Endodermal cell (in vitro differentiated cells): ENCODE data around the gene TNRC6B. TPM values are rescaled to one million over a fixed set of nuclear protein-coding genes. Genes with fewer than 3 reads are reported as not detected.
"Not testable (repeated sequence)": the region's sequence is repeated elsewhere in the genome, so short reads cannot be mapped to it uniquely, and the experiment has no call there.

Experiments
- DNase-seq: peaks from one replicate; pipeline ENCODE4 v3.0.0-alpha.2; 2017
- H3K27ac ChIP-seq: 2 replicates; pipeline ENCODE4 v1.5.1; 2013; ENCODE audit warnings: mild to moderate bottlenecking, low read depth, low read length, moderate library complexity
- H3K27me3 ChIP-seq: 2 replicates; pipeline ENCODE4 v1.6.1; 2013; ENCODE audit warnings: mild to moderate bottlenecking, low read length, moderate library complexity; ENCODE audit not compliant: insufficient read depth, control insufficient read depth, poor library complexity, severe bottlenecking
- H3K36me3 ChIP-seq: 2 replicates; pipeline ENCODE4 v1.7.0; 2013; ENCODE audit warnings: mild to moderate bottlenecking, low read length, moderate library complexity; ENCODE audit not compliant: control insufficient read depth, insufficient read depth
- H3K4me1 ChIP-seq: one replicate; pipeline ENCODE4 v1.7.0; 2013; ENCODE audit warnings: low read length; ENCODE audit not compliant: control insufficient read depth, insufficient read depth
- H3K4me3 ChIP-seq: 2 replicates; pipeline ENCODE4 v1.5.1; 2013; ENCODE audit warnings: mild to moderate bottlenecking, low read length, moderate library complexity
- H3K9ac ChIP-seq: 2 replicates; pipeline ENCODE4 v1.6.1; 2013; ENCODE audit warnings: mild to moderate bottlenecking, low read length, moderate library complexity; ENCODE audit not compliant: poor library complexity, severe bottlenecking; ENCODE audit errors: extremely low read depth
- H3K9me3 ChIP-seq: 2 replicates; pipeline ENCODE4 v1.6.1; 2013; ENCODE audit warnings: mild to moderate bottlenecking, low read length, moderate library complexity; ENCODE audit not compliant: control insufficient read depth
- H3K27ac Mint-ChIP-seq: 2 replicates; pipeline ENCODE4 v1.8.0; 2020; ENCODE audit warnings: mixed read lengths
- H3K27me3 Mint-ChIP-seq: 2 replicates; pipeline ENCODE4 v1.8.0; 2021; ENCODE audit warnings: mild to moderate bottlenecking, mixed read lengths; ENCODE audit not compliant: insufficient read depth
- H3K36me3 Mint-ChIP-seq: 2 replicates; pipeline ENCODE4 v1.8.0; 2020; ENCODE audit warnings: low read depth, mixed read lengths
- H3K4me1 Mint-ChIP-seq: 2 replicates; pipeline ENCODE4 v1.8.0; 2020; ENCODE audit warnings: mixed read lengths
- H3K4me3 Mint-ChIP-seq: 2 replicates; pipeline ENCODE4 v1.8.0; 2020; ENCODE audit warnings: mild to moderate bottlenecking, moderate library complexity, mixed read lengths
- H3K9me3 Mint-ChIP-seq: 2 replicates; pipeline ENCODE4 v1.8.0; 2020; ENCODE audit warnings: mild to moderate bottlenecking, mixed read lengths
- CTCF ChIP-seq: fragments of 200-600 bp; sonication (generic); conservative IDR thresholded peaks from 2 replicates; pipeline ENCODE4 v1.5.0; 2021; ENCODE audit warnings: antibody characterized with exemption, mild to moderate bottlenecking
- WGBS, 2 experiments: methylation state at CpG; one replicate each; pipeline versions ENCODE4 v1.1.5 to v1.1.7; 2013; ENCODE audit warnings: missing lambda C conversion rate in 2 of 2, mixed read lengths in 1 of 2; ENCODE audit not compliant: insufficient coverage in 1 of 2, insufficient read length in 1 of 2; 5-methylcytosine and 5-hydroxymethylcytosine counted together
- total RNA-seq, 2 donors: library from RNA; stranded (reverse); fragmentation: NEBNext Ultra II Directional in 1 of 2; extraction: Animal tissue kit (Norgen Biotek cat#: 25700) in 1 of 2; gene quantifications; 2 replicates in 1 of 2; 3 replicates in 1 of 2; pipeline ENCODE4 v1.2.1, GENCODE V29; 2021

The TNRC6B gene
- total RNA-seq, 2 donors from 2014 or later, result 57.5 to 62.5 TPM

- 94 to 96% methylated on average over 3 to 4 of the region's 4 CpGs for WGBS, 2 experiments
- no peak overlapping the region for H3K4me3 Mint-ChIP-seq
- Histone ChIP-seq H3K27me3 (no peaks in the 10 kb centered on the region), H3K9ac (no peak overlapping the region), H3K4me3 (no peak overlapping the region), H3K27ac (no peak overlapping the region), H3K9me3 (no peaks in the 10 kb centered on the region), H3K36me3 (no peaks in the 10 kb centered on the region), H3K4me1 (no peaks in the 10 kb centered on the region)
- H3K4me1 Mint-ChIP-seq, result peaks cover 11% of the 10 kb centered on the region
- peaks cover 8% of the 10 kb centered on the region for H3K9me3 Mint-ChIP-seq
- no peak for DNase-seq
- peaks cover 14% of the 10 kb centered on the region for H3K36me3 Mint-ChIP-seq
- TF ChIP-seq CTCF, result no peak
- no peaks in the 10 kb centered on the region for H3K27me3 Mint-ChIP-seq
- no peak overlapping the region for H3K27ac Mint-ChIP-seq
Observed at GRCh38 chr22:40157330-40157945, 20.3 kb upstream of the TNRC6B start.

DNA sequence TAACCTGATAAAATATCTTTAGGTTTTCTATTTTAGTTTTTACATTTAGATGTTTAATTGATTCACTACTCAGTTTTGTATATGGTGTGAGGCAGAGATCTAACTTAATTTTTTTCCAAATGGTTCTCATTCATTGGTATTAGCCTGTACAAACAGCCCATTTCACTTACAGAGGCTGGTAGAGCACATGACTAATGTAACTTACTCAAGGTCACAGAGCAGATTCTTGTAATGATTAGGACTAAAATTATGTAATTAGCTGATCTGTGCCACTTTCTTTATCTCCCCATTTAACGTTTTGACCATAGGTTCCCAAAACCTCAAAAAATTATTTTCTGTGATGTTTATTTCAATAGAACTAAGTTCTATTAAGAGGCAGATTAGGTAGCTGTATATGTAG lies 16.5 kb upstream of the TNRC6B start:
- TF ChIP-seq CTCF, result no peak
- Mint-ChIP-seq H3K27ac (no peak overlapping the region), H3K4me1 (peaks cover 3% of the 10 kb centered on the region), H3K9me3 (peaks cover 11% of the 10 kb centered on the region), H3K27me3 (no peaks in the 10 kb centered on the region), H3K4me3 (no peak overlapping the region), H3K36me3 (peaks cover 24% of the 10 kb centered on the region)
- H3K27me3 ChIP-seq, result no peaks in the 10 kb centered on the region
- WGBS, 2 experiments, result 83% methylated on average over 1 of the region's 1 CpG; no CpG with 5 or more reads in 1 of the 2 experiments
- H3K4me1 ChIP-seq, result no peaks in the 10 kb centered on the region
- DNase-seq, result no peak
- no peak overlapping the region for H3K27ac ChIP-seq
- H3K36me3 ChIP-seq, result no peaks in the 10 kb centered on the region
- H3K9ac ChIP-seq, result no peak overlapping the region
- H3K4me3 ChIP-seq, result no peak overlapping the region
- peaks cover 9% of the 10 kb centered on the region for H3K9me3 ChIP-seq

GRCh38 chr22:40165537-40165936 lies 12.2 kb upstream of the TNRC6B start:
- not testable (repeated sequence) for H3K9ac ChIP-seq, H3K4me3 Mint-ChIP-seq, H3K27me3 Mint-ChIP-seq, H3K27ac Mint-ChIP-seq, H3K9me3 ChIP-seq, H3K4me1 ChIP-seq, H3K27me3 ChIP-seq, H3K27ac ChIP-seq, H3K4me1 Mint-ChIP-seq, DNase-seq, H3K36me3 ChIP-seq, H3K4me3 ChIP-seq
- Mint-ChIP-seq H3K9me3 (peaks cover 11% of the 10 kb centered on the region), H3K36me3 (peaks cover 29% of the 10 kb centered on the region)
- 95% methylated on average over 2 of the region's 2 CpGs; no CpG with 5 or more reads in 1 of the 2 experiments for WGBS, 2 experiments
